NB4 (cell line): ENCODE results near the gene IL3.

Source experiments
- DNase-seq: peaks from one replicate; pipeline ENCODE4 v3.0.0; 2010; ENCODE audit warnings: low read depth
- H3K4me3 ChIP-seq: one replicate; pipeline ENCODE4 v1.5.1; 2011; ENCODE audit warnings: mild to moderate bottlenecking, low read depth, low read length, moderate library complexity
- MYC ChIP-seq: IDR thresholded peaks from 2 replicates; pipeline ENCODE4 v1.6.1; 2011; ENCODE audit warnings: low read depth, low read length
- POLR2A ChIP-seq: IDR thresholded peaks from 2 replicates; pipeline ENCODE4 v1.6.1; 2011; ENCODE audit warnings: mild to moderate bottlenecking; ENCODE audit not compliant: insufficient read length; ENCODE audit errors: extremely low read depth
- TF ChIP-seq, protein P1 (sequence below): IDR thresholded peaks from 2 replicates; pipeline ENCODE4 v1.6.1; 2011; ENCODE audit warnings: low read depth, low read length
- TF ChIP-seq, protein P2 (sequence below): IDR thresholded peaks from one replicate; pipeline ENCODE4 v1.5.1; 2012; ENCODE audit warnings: low read depth, low read length

The IL3 gene

DNA sequence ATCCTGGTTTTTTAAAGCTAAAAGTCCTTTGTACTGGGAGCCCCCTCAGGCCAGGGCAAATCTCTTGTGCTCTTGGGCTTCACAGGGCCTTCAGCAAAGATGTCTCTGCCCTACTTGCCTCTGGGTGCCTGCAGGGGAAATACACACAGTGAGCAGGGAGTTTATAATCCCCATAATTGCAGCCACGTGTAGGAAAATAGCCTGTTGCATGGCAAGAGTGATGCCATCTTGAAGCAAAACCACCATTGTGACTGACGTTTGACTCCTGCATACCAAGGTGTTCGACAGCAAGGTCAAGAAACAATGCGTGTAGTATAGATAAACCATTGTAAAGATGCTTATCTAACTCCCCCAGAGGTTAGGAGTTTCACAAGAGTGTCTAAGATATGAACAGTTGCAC is 11.4 kb upstream of the IL3 start:
- no peak for TF ChIP-seq POLR2A
- TF ChIP-seq, protein P1, sequence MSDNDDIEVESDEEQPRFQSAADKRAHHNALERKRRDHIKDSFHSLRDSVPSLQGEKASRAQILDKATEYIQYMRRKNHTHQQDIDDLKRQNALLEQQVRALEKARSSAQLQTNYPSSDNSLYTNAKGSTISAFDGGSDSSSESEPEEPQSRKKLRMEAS = peak; percentile 53; the same call in 1 of the 2 replicates
- DNase-seq = peak; percentile 61
- H3K4me3 ChIP-seq = no peak overlapping the region

DNA sequence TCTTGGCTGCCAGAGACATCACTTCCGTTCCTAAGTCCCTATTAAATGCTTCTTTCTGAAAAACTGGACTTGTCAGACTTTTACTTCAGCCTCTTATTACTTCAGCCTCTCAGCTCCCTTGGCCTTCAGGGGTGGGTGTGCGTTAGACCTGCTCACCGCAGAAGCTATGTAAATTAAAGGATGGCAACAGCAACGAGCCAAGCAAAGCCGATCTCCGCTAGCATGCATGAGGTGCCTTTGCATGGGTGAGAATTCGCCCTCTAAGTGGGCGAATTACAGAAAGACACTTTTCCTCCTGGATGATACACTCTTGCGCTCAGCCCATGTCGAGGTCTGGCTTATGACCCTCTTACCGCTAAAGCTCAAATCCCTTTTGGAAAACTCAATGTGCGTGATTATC is 10.9 kb upstream of the IL3 start:
- no peak for DNase-seq
- no peak overlapping the region for H3K4me3 ChIP-seq
- TF ChIP-seq, protein P2, sequence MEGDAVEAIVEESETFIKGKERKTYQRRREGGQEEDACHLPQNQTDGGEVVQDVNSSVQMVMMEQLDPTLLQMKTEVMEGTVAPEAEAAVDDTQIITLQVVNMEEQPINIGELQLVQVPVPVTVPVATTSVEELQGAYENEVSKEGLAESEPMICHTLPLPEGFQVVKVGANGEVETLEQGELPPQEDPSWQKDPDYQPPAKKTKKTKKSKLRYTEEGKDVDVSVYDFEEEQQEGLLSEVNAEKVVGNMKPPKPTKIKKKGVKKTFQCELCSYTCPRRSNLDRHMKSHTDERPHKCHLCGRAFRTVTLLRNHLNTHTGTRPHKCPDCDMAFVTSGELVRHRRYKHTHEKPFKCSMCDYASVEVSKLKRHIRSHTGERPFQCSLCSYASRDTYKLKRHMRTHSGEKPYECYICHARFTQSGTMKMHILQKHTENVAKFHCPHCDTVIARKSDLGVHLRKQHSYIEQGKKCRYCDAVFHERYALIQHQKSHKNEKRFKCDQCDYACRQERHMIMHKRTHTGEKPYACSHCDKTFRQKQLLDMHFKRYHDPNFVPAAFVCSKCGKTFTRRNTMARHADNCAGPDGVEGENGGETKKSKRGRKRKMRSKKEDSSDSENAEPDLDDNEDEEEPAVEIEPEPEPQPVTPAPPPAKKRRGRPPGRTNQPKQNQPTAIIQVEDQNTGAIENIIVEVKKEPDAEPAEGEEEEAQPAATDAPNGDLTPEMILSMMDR = no peak

DNA sequence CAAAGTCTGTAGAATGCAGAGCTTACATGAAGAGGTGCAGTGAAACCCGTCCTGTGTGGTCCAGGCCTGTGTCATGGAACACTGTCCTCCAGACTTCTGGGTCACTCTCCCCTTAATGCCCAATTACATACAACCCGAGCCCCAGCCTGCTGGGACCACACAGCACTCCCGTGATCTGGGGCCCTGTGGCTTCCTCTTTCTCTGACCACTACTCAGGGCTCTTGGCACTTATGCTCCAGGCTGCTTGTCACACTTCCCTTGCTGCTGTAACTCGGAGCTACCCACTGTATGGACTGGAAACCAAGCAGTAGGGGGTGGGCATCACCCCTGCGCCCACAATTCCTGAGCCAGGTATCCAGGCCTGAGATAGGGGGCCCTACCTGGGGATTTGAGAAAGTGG is 10.3 kb upstream of the IL3 start:
- no peak for TF ChIP-seq MYC
- TF ChIP-seq POLR2A = no peak
- TF ChIP-seq, protein P2 = no peak
- TF ChIP-seq, protein P1 = no peak
- DNase-seq = peak; percentile 77
- no peak overlapping the region for H3K4me3 ChIP-seq

DNA sequence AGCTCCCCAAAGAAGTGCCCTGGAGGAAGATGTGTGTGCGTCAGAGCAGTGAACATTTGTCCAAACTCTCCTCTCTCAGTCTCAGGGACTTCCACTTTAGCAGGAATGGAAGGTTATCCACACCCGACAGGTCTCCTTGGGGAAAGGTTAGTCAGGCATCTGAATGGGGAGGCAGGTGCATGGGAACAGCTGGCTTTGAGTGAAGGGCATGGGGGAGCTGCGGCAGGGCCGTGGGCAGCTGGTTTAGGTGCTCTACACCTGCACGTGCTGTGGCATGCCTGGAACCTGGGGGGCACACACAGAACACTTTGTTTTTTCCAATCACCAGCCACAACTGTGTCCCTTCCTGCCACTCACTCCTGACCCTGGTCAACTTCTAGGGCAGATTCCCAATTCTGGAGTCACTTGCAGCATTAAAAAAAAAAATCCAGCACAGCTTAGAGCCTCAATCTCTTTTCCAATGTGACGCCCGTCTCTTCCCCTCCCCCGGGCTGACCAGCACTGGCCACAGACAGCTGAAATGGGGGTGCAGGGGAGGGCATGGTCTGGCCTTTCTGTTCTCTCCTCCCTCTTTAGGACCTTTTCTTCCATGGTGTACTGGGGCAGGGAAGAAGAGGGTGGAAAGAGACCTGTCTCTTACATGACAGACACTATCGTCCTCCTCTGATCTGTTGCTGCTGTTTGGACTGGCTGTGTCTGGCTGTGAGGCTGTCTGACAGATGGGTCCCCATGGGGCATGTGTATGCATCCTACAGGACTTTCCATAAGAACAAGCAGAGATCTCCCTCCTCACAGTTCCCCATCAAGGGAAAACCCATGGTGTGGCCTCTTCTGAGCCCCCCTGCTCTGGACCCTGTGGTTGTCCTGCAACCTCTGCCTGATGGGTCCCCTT is 9.5 kb upstream of the IL3 start:
- DNase-seq = no peak
- TF ChIP-seq, protein P1 = no peak
- TF ChIP-seq POLR2A (no peak), MYC (no peak)
- TF ChIP-seq, protein P2 = no peak
- H3K4me3 ChIP-seq = no peak overlapping the region

DNA sequence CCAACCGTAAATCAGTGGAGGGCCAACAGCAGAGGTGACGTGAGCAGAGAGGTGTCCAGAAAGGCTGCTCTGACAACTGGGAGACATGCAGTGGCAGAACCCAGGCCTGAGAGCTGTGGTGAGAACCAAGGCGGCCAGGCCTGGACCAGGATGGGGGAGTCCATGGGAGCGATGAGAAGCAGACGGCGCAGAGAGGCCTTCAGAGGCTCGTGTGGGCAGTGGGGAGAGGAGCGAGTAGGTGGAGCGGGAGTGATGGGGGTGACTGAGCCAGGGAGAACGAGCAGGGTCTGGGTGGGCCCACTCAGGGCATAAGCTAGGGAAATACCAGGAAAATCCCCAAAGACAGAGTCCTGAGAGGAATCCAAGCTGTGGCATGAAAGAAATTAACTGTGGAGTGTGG is 7.9 kb upstream of the IL3 start:
- DNase-seq = no peak
- TF ChIP-seq, protein P1 = no peak
- H3K4me3 ChIP-seq = no peak overlapping the region

DNA sequence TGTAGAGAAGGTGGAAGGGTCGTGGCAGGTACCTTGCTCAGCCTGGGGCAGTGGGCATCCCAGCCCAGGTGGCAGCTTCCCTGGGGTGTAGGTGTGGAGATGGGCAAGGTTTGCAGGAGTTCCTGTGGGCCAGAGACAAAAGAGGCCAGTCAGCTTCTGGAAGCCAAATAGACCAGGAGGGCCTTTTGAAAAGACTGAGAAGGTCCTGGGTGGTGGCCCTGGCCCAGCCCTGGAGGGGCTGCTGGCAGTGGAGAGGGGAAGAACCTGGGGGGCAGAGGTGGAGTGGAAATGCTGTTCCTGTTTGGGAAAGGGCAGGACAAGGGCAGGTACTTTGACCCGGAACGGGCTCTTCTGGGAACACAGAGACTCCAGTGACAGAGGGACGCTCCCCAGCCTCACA is 7.0 kb upstream of the IL3 start:
- no peak overlapping the region for H3K4me3 ChIP-seq
- TF ChIP-seq, protein P1 = no peak
- TF ChIP-seq POLR2A (no peak), MYC (no peak)
- TF ChIP-seq, protein P2 = no peak

More for the DNA sequence above, 7.0 kb upstream of the IL3 start:
- DNase-seq = no peak
